Measurements from ENCODE around the gene TMA7B. TPM values are rescaled to one million over a fixed set of nuclear protein-coding genes. Genes with fewer than 3 reads are reported as not detected.

Gene TMA7B
- total RNA-seq, 3 donors from 2014 or later = 0.16 TPM; not detected in 2

GRCh38 chr22:39979048-39979447, 18.9 kb downstream of the TMA7B start:
- no peak for TF ChIP-seq CTCF (IDR thresholded peaks at IDR 0.05)
- TF ChIP-seq POLR2AphosphoS5 (IDR thresholded peaks at IDR 0.05) = no peak
- TF ChIP-seq POLR2A (IDR thresholded peaks at IDR 0.05) = no peak
- Histone ChIP-seq H3K36me3 (no peaks in the 10 kb centered on the region), H3K27me3 (no peaks in the 10 kb centered on the region), H3K27ac (no peak overlapping the region), H3K9me3 (no peaks in the 10 kb centered on the region), H3K4me1 (no peaks in the 10 kb centered on the region), H3K4me3 (no peak overlapping the region)
- intact Hi-C loops (cut with DNase I; ENCODE audit: low total_unique reads) = loop anchor here (5.0 kb wide), 1 partner anchor 1403 kb away; the partner anchor contains the start of gene TEF
- DNase-seq (ENCODE audit: low spot score in 2 of 2) = no peak

GRCh38 chr22:39979458-39979857, 19.3 kb downstream of the TMA7B start:
- no peaks in the 10 kb centered on the region for H3K27me3 ChIP-seq
- no peaks in the 10 kb centered on the region for H3K4me1 ChIP-seq
- intact Hi-C loops (cut with DNase I; ENCODE audit: low total_unique reads) = loop anchor here (5.0 kb wide), 1 partner anchor 1403 kb away; the partner anchor contains the start of gene TEF
- H3K4me3 ChIP-seq = no peak overlapping the region
- H3K27ac ChIP-seq = no peak overlapping the region
- DNase-seq (ENCODE audit: low spot score in 2 of 2) = no peak
- no peaks in the 10 kb centered on the region for H3K36me3 ChIP-seq
- H3K9me3 ChIP-seq = no peaks in the 10 kb centered on the region
- no peak for TF ChIP-seq POLR2A (IDR thresholded peaks at IDR 0.05)
- no peak for TF ChIP-seq CTCF (IDR thresholded peaks at IDR 0.05)
- no peak for TF ChIP-seq POLR2AphosphoS5 (IDR thresholded peaks at IDR 0.05)

GRCh38 chr22:39980596-39980995, 20.4 kb downstream of the TMA7B start:
- Histone ChIP-seq H3K27ac (no peak overlapping the region), H3K4me1 (no peaks in the 10 kb centered on the region), H3K27me3 (no peaks in the 10 kb centered on the region), H3K36me3 (no peaks in the 10 kb centered on the region), H3K4me3 (no peak overlapping the region), H3K9me3 (no peaks in the 10 kb centered on the region)
- no peak for DNase-seq (ENCODE audit: low spot score in 2 of 2)
- intact Hi-C loops (cut with DNase I; ENCODE audit: low total_unique reads) = no loop called here
- TF ChIP-seq CTCF (IDR thresholded peaks at IDR 0.05) (no peak), POLR2A (IDR thresholded peaks at IDR 0.05) (no peak), POLR2AphosphoS5 (IDR thresholded peaks at IDR 0.05) (no peak)

GRCh38 chr22:39983346-39983745, 23.1 kb downstream of the TMA7B start:
- DNase-seq (ENCODE audit: low spot score in 2 of 2) = no peak
- no peaks in the 10 kb centered on the region for H3K4me1 ChIP-seq
- no peaks in the 10 kb centered on the region for H3K27me3 ChIP-seq
- intact Hi-C loops (cut with DNase I; ENCODE audit: low total_unique reads) = no loop called here
- H3K4me3 ChIP-seq = no peak overlapping the region
- H3K27ac ChIP-seq = no peak overlapping the region
- H3K36me3 ChIP-seq = no peaks in the 10 kb centered on the region
- H3K9me3 ChIP-seq = no peaks in the 10 kb centered on the region
- TF ChIP-seq POLR2AphosphoS5 (IDR thresholded peaks at IDR 0.05) (no peak), CTCF (IDR thresholded peaks at IDR 0.05) (no peak), POLR2A (IDR thresholded peaks at IDR 0.05) (no peak)

- H3K4me3 ChIP-seq = no peak overlapping the region
- no peaks in the 10 kb centered on the region for H3K27me3 ChIP-seq
Measured at GRCh38 chr22:39984006-39984405, 23.8 kb downstream of the TMA7B start.

GRCh38 chr22:39984746-39985145, 24.5 kb downstream of the TMA7B start:
- Histone ChIP-seq H3K36me3 (no peaks in the 10 kb centered on the region), H3K27me3 (no peaks in the 10 kb centered on the region), H3K4me1 (no peaks in the 10 kb centered on the region), H3K4me3 (no peak overlapping the region), H3K27ac (no peak overlapping the region), H3K9me3 (no peaks in the 10 kb centered on the region)
- DNase-seq (ENCODE audit: low spot score in 2 of 2) = no peak
- TF ChIP-seq POLR2A (IDR thresholded peaks at IDR 0.05) = no peak
- no peak for TF ChIP-seq POLR2AphosphoS5 (IDR thresholded peaks at IDR 0.05)
- TF ChIP-seq CTCF (IDR thresholded peaks at IDR 0.05) = no peak
- intact Hi-C loops (cut with DNase I; ENCODE audit: low total_unique reads) = no loop called here

More at GRCh38 chr22:39984006-39984405, 23.8 kb downstream of the TMA7B start:
- no peak for TF ChIP-seq POLR2AphosphoS5 (IDR thresholded peaks at IDR 0.05)
- H3K4me1 ChIP-seq = no peaks in the 10 kb centered on the region
- no peaks in the 10 kb centered on the region for H3K9me3 ChIP-seq
- no peak overlapping the region for H3K27ac ChIP-seq
- no peaks in the 10 kb centered on the region for H3K36me3 ChIP-seq
- intact Hi-C loops (cut with DNase I; ENCODE audit: low total_unique reads) = no loop called here
- DNase-seq (ENCODE audit: low spot score in 2 of 2) = no peak
